Smooth muscle cell (in vitro differentiated cells): ENCODE data around the gene SOD2. TPM values are rescaled to one million over a fixed set of nuclear protein-coding genes. Genes with fewer than 3 reads are reported as not detected.

Source experiments
- DNase-seq: peaks from one replicate; lab custom pipeline; 2025; ENCODE audit not compliant: unreplicated experiment; lab: John Stamatoyannopoulos, UW
- H2AFZ ChIP-seq: fragments of 200-600 bp; sonication (generic); 2 replicates; pipeline ENCODE4 v1.6.0; 2016; ENCODE audit warnings: antibody characterized with exemption, low read depth, mild to moderate bottlenecking
- H3F3A ChIP-seq: fragments of 200-600 bp; sonication (generic); 2 replicates; pipeline ENCODE4 v1.6.0; 2017; ENCODE audit warnings: antibody characterized with exemption, low read depth
- H3K27ac ChIP-seq: fragments of 200-600 bp; sonication (generic); 2 replicates; pipeline ENCODE4 v1.5.1; 2016; ENCODE audit warnings: low read depth, mild to moderate bottlenecking
- H3K27me3 ChIP-seq: fragments of 200-600 bp; sonication (generic); 2 replicates; pipeline ENCODE4 v1.6.1; 2016; ENCODE audit warnings: low read depth, mild to moderate bottlenecking
- H3K36me3 ChIP-seq: fragments of 200-600 bp; sonication (generic); 2 replicates; pipeline ENCODE4 v1.5.1; 2016; ENCODE audit warnings: low read depth
- H3K4me1 ChIP-seq: fragments of 200-600 bp; sonication (generic); 2 replicates; pipeline ENCODE4 v1.5.1; 2016; ENCODE audit warnings: low read depth
- H3K4me2 ChIP-seq: fragments of 200-600 bp; sonication (generic); 2 replicates; pipeline ENCODE4 v1.6.0; 2016; ENCODE audit warnings: mild to moderate bottlenecking
- H3K4me3 ChIP-seq: fragments of 200-600 bp; sonication (generic); 2 replicates; pipeline ENCODE4 v1.5.1; 2016; ENCODE audit warnings: mild to moderate bottlenecking
- H3K79me2 ChIP-seq: fragments of 200-600 bp; sonication (generic); 2 replicates; pipeline ENCODE4 v1.6.0; 2016; ENCODE audit warnings: low read depth, mild to moderate bottlenecking
- H3K9ac ChIP-seq: fragments of 200-600 bp; sonication (generic); 2 replicates; pipeline ENCODE4 v1.6.0; 2016; ENCODE audit warnings: low read depth
- H3K9me3 ChIP-seq: fragments of 200-600 bp; sonication (generic); replicated peaks from 2 replicates; pipeline ENCODE4 v1.5.1; 2016; ENCODE audit warnings: low read depth
- H4K20me1 ChIP-seq: fragments of 200-600 bp; sonication (generic); 2 replicates; pipeline ENCODE4 v1.6.0; 2016; ENCODE audit warnings: low read depth
- CTCF ChIP-seq: fragments of 200-600 bp; sonication (generic); IDR thresholded peaks from 2 replicates; pipeline ENCODE4 v1.5.1; 2017; ENCODE audit warnings: borderline replicate concordance, mild to moderate bottlenecking, antibody characterized with exemption; ENCODE audit not compliant: insufficient read depth, poor library complexity, severe bottlenecking
- WGBS: methylation state at CpG from one replicate; pipeline ENCODE4 v1.1.7; 2016; ENCODE audit warnings: low lambda C conversion rate; 5-methylcytosine and 5-hydroxymethylcytosine counted together
- polyA plus RNA-seq: library from polyadenylated mRNA; unstranded; fragments of >200 nt; fragmentation: Nextera tagmentation; extraction: Ambion mirVana; gene quantifications from 2 replicates; pipeline ENCODE4 v1.2.1, GENCODE V29; 2016
- total RNA-seq: library from RNA; depleted of rRNA; stranded (reverse); fragments of >200 nt; gene quantifications from 2 replicates; pipeline ENCODE4 v1.2.3, GENCODE V29; 2014

The SOD2 gene
- total and polyA plus RNA-seq, 2 experiments from 2014 or later: 53.2 to 69.4 TPM

GRCh38 chr6:159700970-159701369, 7.9 kb upstream of the SOD2 start:
- 77% methylated on average over 1 of the region's 1 CpG for WGBS
- H3K9ac ChIP-seq: no peak overlapping the region
- no peaks in the 10 kb centered on the region for H3K9me3 ChIP-seq
- peaks cover 10% of the 10 kb centered on the region for H3F3A ChIP-seq
- H3K27ac ChIP-seq: peak overlapping the region; percentile 77
- H3K4me3 ChIP-seq: no peak overlapping the region
- H3K4me2 ChIP-seq: no peak overlapping the region
- no peak overlapping the region for H2AFZ ChIP-seq
- no peak for TF ChIP-seq CTCF
- no peaks in the 10 kb centered on the region for H4K20me1 ChIP-seq
- H3K79me2 ChIP-seq: no peaks in the 10 kb centered on the region
- no peaks in the 10 kb centered on the region for H3K4me1 ChIP-seq
- no peak for DNase-seq
- no peaks in the 10 kb centered on the region for H3K27me3 ChIP-seq
- H3K36me3 ChIP-seq: no peaks in the 10 kb centered on the region

DNA sequence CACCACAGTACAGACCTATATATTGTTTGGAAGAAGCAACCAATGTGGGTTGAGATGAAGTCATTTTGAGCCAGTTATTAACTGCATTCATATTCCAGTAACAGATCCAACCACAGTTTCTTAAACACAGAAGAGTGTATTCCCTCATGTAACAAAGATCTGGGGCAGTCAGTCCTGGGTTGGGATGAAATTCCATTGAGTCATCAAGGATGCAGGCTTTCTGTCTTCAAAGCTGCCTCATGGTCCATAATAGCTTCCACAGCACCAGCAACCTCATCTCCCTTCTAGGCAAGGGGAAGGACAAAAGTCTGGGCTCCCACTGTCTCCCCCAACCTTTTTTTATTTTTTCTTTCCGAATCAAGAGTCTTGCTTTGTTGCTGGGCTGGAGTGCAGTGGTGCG, 2.9 kb upstream of the SOD2 start:
- H3K79me2 ChIP-seq: peaks cover 11% of the 10 kb centered on the region
- peaks cover 6% of the 10 kb centered on the region for H3F3A ChIP-seq
- no peak for TF ChIP-seq CTCF
- 98% methylated on average over 2 of the region's 2 CpGs for WGBS
- no peak overlapping the region for H3K27ac ChIP-seq
- no peak overlapping the region for H2AFZ ChIP-seq
- H3K36me3 ChIP-seq: no peaks in the 10 kb centered on the region
- no peak overlapping the region for H3K9ac ChIP-seq
- no peaks in the 10 kb centered on the region for H3K9me3 ChIP-seq
- H3K4me2 ChIP-seq: no peak overlapping the region
- peaks cover 9% of the 10 kb centered on the region for H4K20me1 ChIP-seq
- H3K4me3 ChIP-seq: no peak overlapping the region
- H3K27me3 ChIP-seq: no peaks in the 10 kb centered on the region
- DNase-seq: no peak
- peaks cover 18% of the 10 kb centered on the region for H3K4me1 ChIP-seq

DNA sequence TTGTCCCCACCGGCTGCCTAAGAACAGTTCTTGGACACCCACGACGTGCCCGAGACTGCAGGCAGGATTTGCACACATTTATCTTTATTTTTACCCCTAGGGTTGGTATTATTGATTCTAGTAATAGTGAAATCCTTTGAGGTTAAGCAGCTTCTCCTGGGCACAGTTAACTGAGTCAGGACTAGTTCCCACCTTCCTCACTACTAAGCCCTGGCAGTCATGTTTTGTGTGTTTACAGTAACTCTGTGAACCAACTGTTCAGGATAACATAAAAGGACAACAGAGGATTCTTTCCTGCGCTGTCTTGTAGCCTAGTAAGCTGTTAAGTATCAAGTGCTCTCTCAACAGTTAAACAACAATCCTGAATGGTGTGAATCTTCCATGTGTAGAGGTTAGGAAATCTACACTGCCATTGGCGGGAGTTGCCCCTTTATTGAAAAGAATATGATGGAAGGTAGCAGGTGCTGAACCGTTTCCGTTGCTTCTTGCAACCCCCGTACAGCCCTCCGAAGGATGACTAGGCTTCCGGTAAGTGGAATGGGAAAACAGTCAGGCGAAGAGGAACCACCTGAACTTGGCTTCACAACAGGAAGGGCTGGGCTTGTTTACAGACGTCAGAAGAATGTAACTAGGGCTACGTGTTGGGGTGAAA, 979 bp upstream of the SOD2 start:
- TF ChIP-seq CTCF: no peak
- Histone ChIP-seq H3K4me1 (peaks cover 21% of the 10 kb centered on the region), H2AFZ (peak overlapping the region; percentile 58), H3K27me3 (no peaks in the 10 kb centered on the region), H3K4me3 (peak overlapping the region; percentile 97), H3F3A (peaks cover 3% of the 10 kb centered on the region), H3K36me3 (no peaks in the 10 kb centered on the region), H3K27ac (peak overlapping the region; percentile 86), H4K20me1 (peaks cover 9% of the 10 kb centered on the region), H3K4me2 (peak overlapping the region; percentile 95), H3K79me2 (peaks cover 26% of the 10 kb centered on the region), H3K9ac (peak overlapping the region; percentile 87), H3K9me3 (no peaks in the 10 kb centered on the region)
- DNase-seq: no peak
- WGBS: 51% methylated on average over 14 of the region's 14 CpGs
